Smooth muscle cell of trachea (primary cell): ENCODE data around the gene ADGRL2. TPM values are rescaled to one million over a fixed set of nuclear protein-coding genes. Genes with fewer than 3 reads are reported as not detected.

Experiments
- total RNA-seq: library from RNA; depleted of rRNA; stranded (reverse); fragments of >200 nt; gene quantifications from 2 replicates; pipeline ENCODE4 v1.2.1, GENCODE V29; 2014

ADGRL2 gene
- 78.4 and 112 TPM in 2 replicates for total RNA-seq

GRCh38 chr1:81800695-81801650 is at the start of gene ADGRL2:
TSS of gene ADGRL2 (plus strand) at chr1:81800934. CDS start at chr1:81836985, 36,051 bp downstream.

